K562 (cell line): ENCODE results near the gene EYA3. TPM values are rescaled to one million over a fixed set of nuclear protein-coding genes. Genes with fewer than 3 reads are reported as not detected.

Experiments
- ARID2 ChIP-seq: fragments of 450-650 bp; IDR thresholded peaks from 2 replicates; pipeline ENCODE4 v1.6.1; 2017; ENCODE audit warnings: antibody characterized with exemption, mild to moderate bottlenecking
- ATF7 ChIP-seq: fragments of 450-650 bp; IDR thresholded peaks from 2 replicates; pipeline ENCODE4 v1.7.1; 2014; ENCODE audit warnings: mild to moderate bottlenecking, moderate library complexity
- CEBPG ChIP-seq, 3 experiments: fragments of 200-800 bp in 1 of 3; sonication (Bioruptor generic) in 1 of 3; sonication (generic) in 1 of 3; formaldehyde crosslinking in 1 of 3; IDR thresholded peaks in 2 of 3; conservative IDR thresholded peaks in 1 of 3; 2 replicates each; pipeline versions ENCODE4 v1.6.1 to v1.8.0; 2016 to 2022; ENCODE audit warnings: missing compliant biosample characterization in 2 of 3, missing genetic modification characterization in 2 of 3, mild to moderate bottlenecking in 1 of 3, missing genetic modification reagents in 1 of 3
- CSDE1 ChIP-seq, 2 experiments: fragments of 450-650 bp; IDR thresholded peaks; 2 replicates each; pipeline ENCODE4 v1.6.1; 2016; ENCODE audit warnings: mild to moderate bottlenecking in 1 of 2
- FOS ChIP-seq: IDR thresholded peaks from 3 replicates; pipeline ENCODE4 v1.6.1; 2011; ENCODE audit not compliant: insufficient read length; ENCODE audit errors: extremely low read depth
- GABPB1 ChIP-seq: sonication (generic); formaldehyde crosslinking; IDR thresholded peaks from 2 replicates; pipeline ENCODE4 v1.8.0; 2022; ENCODE audit warnings: mild to moderate bottlenecking, missing genetic modification reagents
- MCM3 ChIP-seq: fragments of 450-650 bp; IDR thresholded peaks from 2 replicates; pipeline ENCODE4 v1.6.1; 2016
- MXI1 ChIP-seq: IDR thresholded peaks from 2 replicates; pipeline ENCODE4 v1.6.1; 2011; ENCODE audit warnings: low read depth, mild to moderate bottlenecking, improper control_type of control experiment, low read length
- NCOR1 ChIP-seq: fragments of 450-650 bp; IDR thresholded peaks from 2 replicates; pipeline ENCODE4 v1.6.1; 2016; ENCODE audit warnings: mild to moderate bottlenecking, moderate library complexity
- RBM15 ChIP-seq: fragments of 200-400 bp; formaldehyde crosslinking; IDR thresholded peaks from 2 replicates; pipeline ENCODE4 v1.6.1; 2018; ENCODE audit warnings: mild to moderate bottlenecking, low read length, moderate library complexity; ENCODE audit not compliant: insufficient read depth
- RBM22 ChIP-seq: fragments of 200-400 bp; formaldehyde crosslinking; IDR thresholded peaks from 2 replicates; pipeline ENCODE4 v1.6.1; 2018; ENCODE audit warnings: low read length, low read depth; ENCODE audit not compliant: poor library complexity, severe bottlenecking
- RHOXF2B ChIP-seq: fragments of 250-450 bp; sonication (Bioruptor Pico); conservative IDR thresholded peaks from 2 replicates; pipeline ENCODE4 v1.5.1; 2021
- YBX1 ChIP-seq: fragments of 450-650 bp; IDR thresholded peaks from 2 replicates; pipeline ENCODE4 v1.7.1; 2016; ENCODE audit warnings: mild to moderate bottlenecking
- ZNF707 ChIP-seq: fragments of 250-450 bp; sonication (Bioruptor Pico); conservative IDR thresholded peaks from 2 replicates; pipeline ENCODE4 v1.8.0; 2022; ENCODE audit warnings: inconsistent platforms, mild to moderate bottlenecking, moderate library complexity
- polyA plus RNA-seq, 8 experiments: library from polyadenylated mRNA; depleted of rRNA in 4 of 8; stranded (reverse) in 5 of 8; unstranded in 3 of 8; fragments of >200 nt; fragmentation: Nextera tagmentation in 2 of 8; fragmentation: Illumina TruSeq in 1 of 8; extraction: Ambion mirVana in 2 of 8; extraction: Trizol in 1 of 8; gene quantifications; 2 replicates each; pipeline versions ENCODE4 v1.2.1 to v1.2.3, GENCODE V29; 2011 to 2014; ENCODE audit warnings: inconsistent platforms in 1 of 8, missing spikeins in 1 of 8
- total RNA-seq, 7 experiments: library from RNA; depleted of rRNA in 6 of 7; stranded (reverse); fragments of >200 nt in 6 of 7; fragmentation: Illumina TruSeq in 2 of 7; extraction: Trizol in 2 of 7; gene quantifications; 2 replicates each; pipeline versions ENCODE4 v1.2.1 to v1.2.3, GENCODE V29; 2011 to 2021; ENCODE audit warnings: low replicate concordance in 1 of 7
- TF ChIP-seq, protein P1 (sequence below): fragments of 250-450 bp; sonication (Bioruptor Pico); IDR thresholded peaks from 2 replicates; pipeline ENCODE4 v1.5.0; 2021
- TF ChIP-seq, protein P2 (sequence below): fragments of 450-650 bp; conservative IDR thresholded peaks from 2 replicates; pipeline ENCODE4 v1.6.1; 2016; ENCODE audit warnings: missing genetic modification characterization, low read depth, mild to moderate bottlenecking, control low read depth, missing compliant biosample characterization
- TF ChIP-seq, protein P3 (sequence below): fragments of 450-650 bp; formaldehyde crosslinking; IDR thresholded peaks from 2 replicates; pipeline ENCODE4 v1.4.0; 2022; ENCODE audit warnings: missing genetic modification characterization
- TF ChIP-seq, protein P4 (sequence below): fragments of 450-650 bp; formaldehyde crosslinking; IDR thresholded peaks from 2 replicates; pipeline ENCODE4 v1.4.0; 2020; ENCODE audit warnings: mild to moderate bottlenecking, moderate library complexity
- TF ChIP-seq, protein P5 (sequence below): fragments of 250-450 bp; sonication (Bioruptor Pico); IDR thresholded peaks from 2 replicates; pipeline ENCODE4 v1.8.0; 2022; ENCODE audit warnings: moderate library complexity, mild to moderate bottlenecking, inconsistent platforms

Gene EYA3
- total and polyA plus RNA-seq, 9 of the 15 experiments (the other 6 are each of a cell fraction or from before 2014, with no cell fraction given): 21.7 to 64.0 (median 43.6) TPM

DNA sequence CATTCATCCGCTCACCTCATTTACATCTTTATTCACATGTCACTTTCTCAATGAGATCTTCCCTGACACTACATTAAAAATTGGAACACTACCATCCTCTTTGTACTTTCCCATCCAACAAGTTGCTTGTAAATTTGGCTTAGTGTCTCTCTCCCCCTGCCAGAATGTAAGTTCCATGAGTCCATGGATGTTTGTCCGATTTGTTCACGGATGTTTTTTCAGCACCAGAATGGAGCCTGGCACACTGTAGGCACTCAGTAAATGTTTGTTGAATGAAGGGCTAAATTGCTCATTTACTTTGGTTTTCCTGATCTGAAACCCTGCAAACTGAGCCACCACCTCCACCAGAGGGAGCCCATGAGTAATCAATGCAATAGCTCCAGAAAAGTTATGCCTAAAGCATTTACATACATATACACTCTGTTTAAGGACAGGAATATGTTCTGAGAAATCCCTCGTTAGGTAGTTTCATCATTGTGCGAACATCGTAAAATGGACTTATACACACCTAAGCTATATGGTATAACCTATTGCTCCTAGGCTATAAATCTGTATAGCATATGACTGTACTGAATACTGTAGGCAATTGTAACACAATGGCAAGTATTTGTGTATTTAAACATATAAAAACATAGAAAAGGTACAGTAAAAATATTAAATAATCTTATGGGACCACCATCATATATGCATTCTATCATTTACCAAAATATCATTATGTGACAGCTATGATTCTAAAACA is 2.8 kb upstream of the EYA3 start (continued):
- TF ChIP-seq, protein P1, sequence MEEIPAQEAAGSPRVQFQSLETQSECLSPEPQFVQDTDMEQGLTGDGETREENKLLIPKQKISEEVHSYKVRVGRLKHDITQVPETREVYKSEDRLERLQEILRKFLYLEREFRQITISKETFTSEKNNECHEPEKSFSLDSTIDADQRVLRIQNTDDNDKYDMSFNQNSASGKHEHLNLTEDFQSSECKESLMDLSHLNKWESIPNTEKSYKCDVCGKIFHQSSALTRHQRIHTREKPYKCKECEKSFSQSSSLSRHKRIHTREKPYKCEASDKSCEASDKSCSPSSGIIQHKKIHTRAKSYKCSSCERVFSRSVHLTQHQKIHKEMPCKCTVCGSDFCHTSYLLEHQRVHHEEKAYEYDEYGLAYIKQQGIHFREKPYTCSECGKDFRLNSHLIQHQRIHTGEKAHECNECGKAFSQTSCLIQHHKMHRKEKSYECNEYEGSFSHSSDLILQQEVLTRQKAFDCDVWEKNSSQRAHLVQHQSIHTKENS (CRISPR knock-in tag): no peak
- TF ChIP-seq RBM15 (no peak), YBX1 (no peak), ATF7 (peak; percentile 36; the same call in 1 of the 2 replicates), MXI1 (no peak), RHOXF2B (CRISPR knock-in tag) (0 out of 2 replicates have a peak, but pooled peaks have one; percentile 55), CSDE1 (IDR thresholded peaks at IDR 0.05) (0 out of 4 replicates have a peak, but pooled peaks of 1 of the 2 experiments have one; percentile 51), CEBPG (CRISPR knock-in tag; IDR thresholded peaks at IDR 0.05) (no peak), CEBPG (tag; conservative IDR thresholded peaks at IDR 0.05 in 1 of 2, IDR thresholded peaks at IDR 0.05 in 1 of 2) (peak; percentile 42 to 45; a peak in 1 of 4 replicates), ARID2 (peak; percentile 65; the same call in 1 of the 2 replicates), ZNF707 (no peak), RBM22 (no peak), NCOR1 (peak; percentile 22; the same call in 1 of the 2 replicates), GABPB1 (CRISPR knock-in tag) (0 out of 2 replicates have a peak, but pooled peaks have one; percentile 23), FOS (no peak), MCM3 (no peak)
- TF ChIP-seq, protein P2, sequence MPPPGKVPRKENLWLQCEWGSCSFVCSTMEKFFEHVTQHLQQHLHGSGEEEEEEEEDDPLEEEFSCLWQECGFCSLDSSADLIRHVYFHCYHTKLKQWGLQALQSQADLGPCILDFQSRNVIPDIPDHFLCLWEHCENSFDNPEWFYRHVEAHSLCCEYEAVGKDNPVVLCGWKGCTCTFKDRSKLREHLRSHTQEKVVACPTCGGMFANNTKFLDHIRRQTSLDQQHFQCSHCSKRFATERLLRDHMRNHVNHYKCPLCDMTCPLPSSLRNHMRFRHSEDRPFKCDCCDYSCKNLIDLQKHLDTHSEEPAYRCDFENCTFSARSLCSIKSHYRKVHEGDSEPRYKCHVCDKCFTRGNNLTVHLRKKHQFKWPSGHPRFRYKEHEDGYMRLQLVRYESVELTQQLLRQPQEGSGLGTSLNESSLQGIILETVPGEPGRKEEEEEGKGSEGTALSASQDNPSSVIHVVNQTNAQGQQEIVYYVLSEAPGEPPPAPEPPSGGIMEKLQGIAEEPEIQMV (tag): no peak
- TF ChIP-seq, protein P3, sequence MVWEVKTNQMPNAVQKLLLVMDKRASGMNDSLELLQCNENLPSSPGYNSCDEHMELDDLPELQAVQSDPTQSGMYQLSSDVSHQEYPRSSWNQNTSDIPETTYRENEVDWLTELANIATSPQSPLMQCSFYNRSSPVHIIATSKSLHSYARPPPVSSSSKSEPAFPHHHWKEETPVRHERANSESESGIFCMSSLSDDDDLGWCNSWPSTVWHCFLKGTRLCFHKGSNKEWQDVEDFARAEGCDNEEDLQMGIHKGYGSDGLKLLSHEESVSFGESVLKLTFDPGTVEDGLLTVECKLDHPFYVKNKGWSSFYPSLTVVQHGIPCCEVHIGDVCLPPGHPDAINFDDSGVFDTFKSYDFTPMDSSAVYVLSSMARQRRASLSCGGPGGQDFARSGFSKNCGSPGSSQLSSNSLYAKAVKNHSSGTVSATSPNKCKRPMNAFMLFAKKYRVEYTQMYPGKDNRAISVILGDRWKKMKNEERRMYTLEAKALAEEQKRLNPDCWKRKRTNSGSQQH (CRISPR knock-in tag): 0 out of 2 replicates have a peak, but pooled peaks have one; percentile 28
- TF ChIP-seq, protein P4, sequence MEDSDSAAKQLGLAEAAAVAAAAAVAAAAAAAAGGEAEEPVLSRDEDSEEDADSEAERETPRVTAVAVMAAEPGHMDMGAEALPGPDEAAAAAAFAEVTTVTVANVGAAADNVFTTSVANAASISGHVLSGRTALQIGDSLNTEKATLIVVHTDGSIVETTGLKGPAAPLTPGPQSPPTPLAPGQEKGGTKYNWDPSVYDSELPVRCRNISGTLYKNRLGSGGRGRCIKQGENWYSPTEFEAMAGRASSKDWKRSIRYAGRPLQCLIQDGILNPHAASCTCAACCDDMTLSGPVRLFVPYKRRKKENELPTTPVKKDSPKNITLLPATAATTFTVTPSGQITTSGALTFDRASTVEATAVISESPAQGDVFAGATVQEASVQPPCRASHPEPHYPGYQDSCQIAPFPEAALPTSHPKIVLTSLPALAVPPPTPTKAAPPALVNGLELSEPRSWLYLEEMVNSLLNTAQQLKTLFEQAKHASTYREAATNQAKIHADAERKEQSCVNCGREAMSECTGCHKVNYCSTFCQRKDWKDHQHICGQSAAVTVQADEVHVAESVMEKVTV (CRISPR knock-in tag): peak; percentile 91
- TF ChIP-seq, protein P5, sequence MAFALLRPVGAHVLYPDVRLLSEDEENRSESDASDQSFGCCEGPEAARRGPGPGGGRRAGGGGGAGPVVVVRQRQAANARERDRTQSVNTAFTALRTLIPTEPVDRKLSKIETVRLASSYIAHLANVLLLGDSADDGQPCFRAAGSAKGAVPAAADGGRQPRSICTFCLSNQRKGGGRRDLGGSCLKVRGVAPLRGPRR: 0 out of 2 replicates have a peak, but pooled peaks have one; percentile 29
